ENCODE data around the gene TMEM101.

The TMEM101 gene

DNA sequence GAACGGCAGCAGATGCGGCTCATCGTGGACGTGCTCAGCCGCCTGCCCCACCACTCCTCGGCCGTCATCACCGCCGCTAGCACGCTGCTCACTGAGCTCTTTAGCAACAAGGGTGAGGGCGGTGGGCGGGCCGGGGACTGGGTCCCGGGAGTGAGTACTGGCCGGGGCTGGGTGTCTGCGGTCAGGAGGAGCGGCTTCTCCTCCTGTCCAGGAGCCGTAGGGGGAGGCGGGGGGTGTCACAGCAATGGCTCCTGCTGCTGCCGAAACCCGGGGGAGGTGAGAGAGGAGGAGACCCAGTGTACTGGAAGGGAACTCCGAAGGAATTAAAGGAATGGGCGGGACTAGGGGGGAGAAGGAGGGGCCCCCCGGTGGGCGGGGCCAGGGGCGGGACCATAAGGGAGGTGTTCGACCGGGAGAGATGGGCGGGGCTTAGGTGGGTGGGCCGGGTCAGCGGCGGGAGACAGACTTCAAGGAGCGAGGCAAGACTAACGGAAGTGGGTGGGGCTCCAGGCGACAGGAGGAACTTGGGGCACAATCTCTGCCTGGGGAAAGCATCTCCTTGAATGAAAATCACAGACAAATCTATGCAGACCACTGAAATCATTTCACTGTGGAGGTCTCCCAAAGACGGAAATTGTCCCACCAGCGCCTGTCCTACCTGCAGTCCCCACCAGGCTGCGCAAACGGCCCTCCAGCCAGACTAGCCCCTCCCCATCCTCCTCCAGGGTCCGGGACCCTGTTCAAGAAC lies 8.0 kb downstream of the TMEM101 start (continued):
- TF ChIP-seq ZNF37A (tag by site-specific recombination; IDR thresholded peaks at IDR 0.05), result no peak
- TF ChIP-seq, protein P1, sequence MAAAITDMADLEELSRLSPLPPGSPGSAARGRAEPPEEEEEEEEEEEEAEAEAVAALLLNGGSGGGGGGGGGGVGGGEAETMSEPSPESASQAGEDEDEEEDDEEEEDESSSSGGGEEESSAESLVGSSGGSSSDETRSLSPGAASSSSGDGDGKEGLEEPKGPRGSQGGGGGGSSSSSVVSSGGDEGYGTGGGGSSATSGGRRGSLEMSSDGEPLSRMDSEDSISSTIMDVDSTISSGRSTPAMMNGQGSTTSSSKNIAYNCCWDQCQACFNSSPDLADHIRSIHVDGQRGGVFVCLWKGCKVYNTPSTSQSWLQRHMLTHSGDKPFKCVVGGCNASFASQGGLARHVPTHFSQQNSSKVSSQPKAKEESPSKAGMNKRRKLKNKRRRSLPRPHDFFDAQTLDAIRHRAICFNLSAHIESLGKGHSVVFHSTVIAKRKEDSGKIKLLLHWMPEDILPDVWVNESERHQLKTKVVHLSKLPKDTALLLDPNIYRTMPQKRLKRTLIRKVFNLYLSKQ (tag by site-specific recombination; IDR thresholded peaks at IDR 0.05; ENCODE audit: borderline replicate concordance), result no peak
- no peak for TF ChIP-seq ZNF155 (tag by site-specific recombination; IDR thresholded peaks at IDR 0.05)
- TF ChIP-seq ZNF16 (tag by site-specific recombination; IDR thresholded peaks at IDR 0.05; ENCODE audit: low read depth), result no peak
- TF ChIP-seq ZNF555 (tag by site-specific recombination; conservative IDR thresholded peaks at IDR 0.05), result no peak
- TF ChIP-seq, protein P2, sequence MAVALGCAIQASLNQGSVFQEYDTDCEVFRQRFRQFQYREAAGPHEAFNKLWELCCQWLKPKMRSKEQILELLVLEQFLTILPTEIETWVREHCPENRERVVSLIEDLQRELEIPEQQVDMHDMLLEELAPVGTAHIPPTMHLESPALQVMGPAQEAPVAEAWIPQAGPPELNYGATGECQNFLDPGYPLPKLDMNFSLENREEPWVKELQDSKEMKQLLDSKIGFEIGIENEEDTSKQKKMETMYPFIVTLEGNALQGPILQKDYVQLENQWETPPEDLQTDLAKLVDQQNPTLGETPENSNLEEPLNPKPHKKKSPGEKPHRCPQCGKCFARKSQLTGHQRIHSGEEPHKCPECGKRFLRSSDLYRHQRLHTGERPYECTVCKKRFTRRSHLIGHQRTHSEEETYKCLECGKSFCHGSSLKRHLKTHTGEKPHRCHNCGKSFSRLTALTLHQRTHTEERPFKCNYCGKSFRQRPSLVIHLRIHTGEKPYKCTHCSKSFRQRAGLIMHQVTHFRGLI (tag by site-specific recombination; IDR thresholded peaks at IDR 0.05), result no peak
- no peak for TF ChIP-seq ZNF48 (tag by site-specific recombination; IDR thresholded peaks at IDR 0.05)
- TF ChIP-seq ZNF76 (tag by site-specific recombination; IDR thresholded peaks at IDR 0.05; ENCODE audit: borderline replicate concordance, low read depth), result no peak
- TF ChIP-seq ZFHX2 (tag by site-specific recombination; conservative IDR thresholded peaks at IDR 0.05), result peak; percentile 84
- no peak for TF ChIP-seq ZFP3 (tag by site-specific recombination; IDR thresholded peaks at IDR 0.05; ENCODE audit: low read depth)
- TF ChIP-seq, protein P3, sequence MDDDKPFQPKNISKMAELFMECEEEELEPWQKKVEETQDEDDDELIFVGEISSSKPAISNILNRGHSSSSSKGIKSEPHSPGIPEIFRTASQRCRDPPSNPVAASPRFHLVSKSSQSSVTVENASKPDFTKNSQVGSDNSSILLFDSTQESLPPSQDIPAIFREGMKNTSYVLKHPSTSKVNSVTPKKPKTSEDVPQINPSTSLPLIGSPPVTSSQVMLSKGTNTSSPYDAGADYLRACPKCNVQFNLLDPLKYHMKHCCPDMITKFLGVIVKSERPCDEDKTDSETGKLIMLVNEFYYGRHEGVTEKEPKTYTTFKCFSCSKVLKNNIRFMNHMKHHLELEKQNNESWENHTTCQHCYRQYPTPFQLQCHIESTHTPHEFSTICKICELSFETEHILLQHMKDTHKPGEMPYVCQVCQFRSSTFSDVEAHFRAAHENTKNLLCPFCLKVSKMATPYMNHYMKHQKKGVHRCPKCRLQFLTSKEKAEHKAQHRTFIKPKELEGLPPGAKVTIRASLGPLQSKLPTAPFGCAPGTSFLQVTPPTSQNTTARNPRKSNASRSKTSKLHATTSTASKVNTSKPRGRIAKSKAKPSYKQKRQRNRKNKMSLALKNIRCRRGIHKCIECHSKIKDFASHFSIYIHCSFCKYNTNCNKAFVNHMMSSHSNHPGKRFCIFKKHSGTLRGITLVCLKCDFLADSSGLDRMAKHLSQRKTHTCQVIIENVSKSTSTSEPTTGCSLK (tag by site-specific recombination; IDR thresholded peaks at IDR 0.05), result no peak
- no peak for TF ChIP-seq ZNF2 (tag by site-specific recombination; IDR thresholded peaks at IDR 0.05)
- TF ChIP-seq ZNF175 (tag by site-specific recombination; IDR thresholded peaks at IDR 0.05), result no peak
- 0 out of 2 replicates have a peak, but pooled peaks have one; percentile 28 for TF ChIP-seq ZNF223 (tag by site-specific recombination; IDR thresholded peaks at IDR 0.05)
- no peak for TF ChIP-seq ZNF521 (tag by site-specific recombination; IDR thresholded peaks at IDR 0.05)
- no peak for TF ChIP-seq OVOL3 (tag by site-specific recombination; IDR thresholded peaks at IDR 0.05)
- TF ChIP-seq ZNF473 (tag by site-specific recombination; IDR thresholded peaks at IDR 0.05), result no peak
- TF ChIP-seq MYNN (tag by site-specific recombination; IDR thresholded peaks at IDR 0.05; ENCODE audit: borderline replicate concordance), result no peak
- no peak for TF ChIP-seq ZNF274 (IDR thresholded peaks at IDR 0.05; ENCODE audit: low read length)
- TF ChIP-seq ZNF274 (tag by site-specific recombination; IDR thresholded peaks at IDR 0.05; ENCODE audit: borderline replicate concordance), result no peak
- TF ChIP-seq KLF8 (tag by site-specific recombination; IDR thresholded peaks at IDR 0.05), result peak; percentile 92
- no peak for TF ChIP-seq BCL11B (tag by site-specific recombination; IDR thresholded peaks at IDR 0.05; ENCODE audit: low read depth)
- TF ChIP-seq SCRT2 (tag by site-specific recombination; IDR thresholded peaks at IDR 0.05), result no peak
- TF ChIP-seq, protein P4, sequence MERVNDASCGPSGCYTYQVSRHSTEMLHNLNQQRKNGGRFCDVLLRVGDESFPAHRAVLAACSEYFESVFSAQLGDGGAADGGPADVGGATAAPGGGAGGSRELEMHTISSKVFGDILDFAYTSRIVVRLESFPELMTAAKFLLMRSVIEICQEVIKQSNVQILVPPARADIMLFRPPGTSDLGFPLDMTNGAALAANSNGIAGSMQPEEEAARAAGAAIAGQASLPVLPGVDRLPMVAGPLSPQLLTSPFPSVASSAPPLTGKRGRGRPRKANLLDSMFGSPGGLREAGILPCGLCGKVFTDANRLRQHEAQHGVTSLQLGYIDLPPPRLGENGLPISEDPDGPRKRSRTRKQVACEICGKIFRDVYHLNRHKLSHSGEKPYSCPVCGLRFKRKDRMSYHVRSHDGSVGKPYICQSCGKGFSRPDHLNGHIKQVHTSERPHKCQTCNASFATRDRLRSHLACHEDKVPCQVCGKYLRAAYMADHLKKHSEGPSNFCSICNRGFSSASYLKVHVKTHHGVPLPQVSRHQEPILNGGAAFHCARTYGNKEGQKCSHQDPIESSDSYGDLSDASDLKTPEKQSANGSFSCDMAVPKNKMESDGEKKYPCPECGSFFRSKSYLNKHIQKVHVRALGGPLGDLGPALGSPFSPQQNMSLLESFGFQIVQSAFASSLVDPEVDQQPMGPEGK (tag by site-specific recombination; IDR thresholded peaks at IDR 0.05), result peak; percentile 98
- TF ChIP-seq, protein P5, sequence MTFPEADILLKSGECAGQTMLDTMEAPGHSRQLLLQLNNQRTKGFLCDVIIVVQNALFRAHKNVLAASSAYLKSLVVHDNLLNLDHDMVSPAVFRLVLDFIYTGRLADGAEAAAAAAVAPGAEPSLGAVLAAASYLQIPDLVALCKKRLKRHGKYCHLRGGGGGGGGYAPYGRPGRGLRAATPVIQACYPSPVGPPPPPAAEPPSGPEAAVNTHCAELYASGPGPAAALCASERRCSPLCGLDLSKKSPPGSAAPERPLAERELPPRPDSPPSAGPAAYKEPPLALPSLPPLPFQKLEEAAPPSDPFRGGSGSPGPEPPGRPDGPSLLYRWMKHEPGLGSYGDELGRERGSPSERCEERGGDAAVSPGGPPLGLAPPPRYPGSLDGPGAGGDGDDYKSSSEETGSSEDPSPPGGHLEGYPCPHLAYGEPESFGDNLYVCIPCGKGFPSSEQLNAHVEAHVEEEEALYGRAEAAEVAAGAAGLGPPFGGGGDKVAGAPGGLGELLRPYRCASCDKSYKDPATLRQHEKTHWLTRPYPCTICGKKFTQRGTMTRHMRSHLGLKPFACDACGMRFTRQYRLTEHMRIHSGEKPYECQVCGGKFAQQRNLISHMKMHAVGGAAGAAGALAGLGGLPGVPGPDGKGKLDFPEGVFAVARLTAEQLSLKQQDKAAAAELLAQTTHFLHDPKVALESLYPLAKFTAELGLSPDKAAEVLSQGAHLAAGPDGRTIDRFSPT (tag by site-specific recombination; IDR thresholded peaks at IDR 0.05), result no peak
- no peak for TF ChIP-seq ZNF311 (tag by site-specific recombination; IDR thresholded peaks at IDR 0.05; ENCODE audit: borderline replicate concordance)
- TF ChIP-seq ZNF571 (tag by site-specific recombination; IDR thresholded peaks at IDR 0.05), result no peak
- no peak for TF ChIP-seq ZNF114 (tag by site-specific recombination; IDR thresholded peaks at IDR 0.05)
- TF ChIP-seq ZNF747 (tag by site-specific recombination; IDR thresholded peaks at IDR 0.05), result no peak
- TF ChIP-seq ZNF169 (tag by site-specific recombination; IDR thresholded peaks at IDR 0.05), result no peak
- TF ChIP-seq, protein P6, sequence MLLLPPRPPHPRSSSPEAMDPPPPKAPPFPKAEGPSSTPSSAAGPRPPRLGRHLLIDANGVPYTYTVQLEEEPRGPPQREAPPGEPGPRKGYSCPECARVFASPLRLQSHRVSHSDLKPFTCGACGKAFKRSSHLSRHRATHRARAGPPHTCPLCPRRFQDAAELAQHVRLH (tag by site-specific recombination; IDR thresholded peaks at IDR 0.05), result no peak
- TF ChIP-seq ZNF157 (tag by site-specific recombination; IDR thresholded peaks at IDR 0.05), result no peak
